Rectal smooth muscle tissue (tissue), 1 donor: ENCODE data around the gene ZBED4.
A peak's percentile ranks its signal among the peaks of the same experiment; 100 is the strongest.

ENCODE experiments used
- H3K27ac ChIP-seq: one replicate; pipeline ENCODE4 v1.7.0; 2013; ENCODE audit warnings: low read depth, low read length, inconsistent platforms
- H3K27me3 ChIP-seq: one replicate; pipeline ENCODE4 v1.7.0; 2013; ENCODE audit warnings: low read length; ENCODE audit not compliant: control insufficient read depth, insufficient read depth
- H3K36me3 ChIP-seq: one replicate; pipeline ENCODE4 v1.7.0; 2013; ENCODE audit warnings: low read length; ENCODE audit not compliant: control insufficient read depth, insufficient read depth
- H3K4me1 ChIP-seq: one replicate; pipeline ENCODE4 v1.7.0; 2013; ENCODE audit warnings: low read length; ENCODE audit not compliant: control insufficient read depth, insufficient read depth
- H3K4me3 ChIP-seq: one replicate; pipeline ENCODE4 v1.7.0; 2013; ENCODE audit warnings: low read length
- H3K9ac ChIP-seq: one replicate; pipeline ENCODE4 v1.7.0; 2013; ENCODE audit warnings: low read length

The ZBED4 gene

GRCh38 chr22:49907807-49908206, 54.2 kb downstream of the ZBED4 start:
- H3K4me1 ChIP-seq = no peaks in the 10 kb centered on the region
- H3K27ac ChIP-seq = no peak overlapping the region
- H3K27me3 ChIP-seq = no peaks in the 10 kb centered on the region
- H3K36me3 ChIP-seq = peaks cover 24% of the 10 kb centered on the region
- no peak overlapping the region for H3K4me3 ChIP-seq
- no peak overlapping the region for H3K9ac ChIP-seq

DNA sequence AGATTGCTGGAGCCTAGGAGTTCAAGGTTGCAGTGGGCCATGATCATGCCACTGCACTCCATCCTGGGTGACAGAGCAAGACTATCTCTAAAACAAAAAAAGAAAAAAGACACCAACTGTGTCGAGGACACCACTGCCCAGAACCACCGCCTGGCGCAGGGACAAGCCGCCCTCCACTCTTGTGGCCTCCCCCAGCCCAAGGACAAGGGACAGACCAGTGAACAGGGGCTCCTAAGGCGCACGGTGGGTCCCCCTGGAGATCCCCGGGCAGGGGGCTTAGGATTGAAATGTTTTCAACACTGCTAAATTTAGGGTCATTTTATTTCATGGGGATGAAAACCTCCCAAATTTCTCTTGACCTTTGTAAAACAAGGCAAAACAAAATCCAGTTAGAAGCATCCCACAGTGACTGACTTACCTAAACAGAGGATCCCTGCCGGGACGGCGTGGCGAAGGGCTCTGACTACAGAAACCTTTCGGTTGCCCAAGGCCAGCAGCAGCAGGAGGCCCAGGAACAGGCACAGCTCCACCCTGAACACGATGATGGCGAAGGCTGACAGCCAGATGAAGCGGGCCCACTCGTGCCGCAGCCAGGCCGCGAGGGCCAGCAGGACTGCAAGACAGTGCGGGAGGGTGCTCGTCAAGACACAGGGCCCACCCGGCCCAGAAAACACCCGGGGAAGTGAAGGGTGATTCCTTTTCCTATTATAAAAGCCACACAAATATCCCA, 56.0 kb downstream of the ZBED4 start:
- Histone ChIP-seq H3K27ac (no peak overlapping the region), H3K27me3 (no peaks in the 10 kb centered on the region), H3K4me1 (no peaks in the 10 kb centered on the region), H3K9ac (no peak overlapping the region), H3K36me3 (peaks cover 28% of the 10 kb centered on the region), H3K4me3 (no peak overlapping the region)

- no peak overlapping the region for H3K4me3 ChIP-seq
- H3K27me3 ChIP-seq = no peaks in the 10 kb centered on the region
- peaks cover 24% of the 10 kb centered on the region for H3K36me3 ChIP-seq
- no peaks in the 10 kb centered on the region for H3K4me1 ChIP-seq
- H3K27ac ChIP-seq = no peak overlapping the region
- no peak overlapping the region for H3K9ac ChIP-seq
Observed at GRCh38 chr22:49910229-49911155, 56.8 kb downstream of the ZBED4 start.

GRCh38 chr22:49911881-49912625, 58.4 kb downstream of the ZBED4 start:
- Histone ChIP-seq H3K4me1 (no peaks in the 10 kb centered on the region), H3K27me3 (no peaks in the 10 kb centered on the region), H3K9ac (no peak overlapping the region), H3K27ac (no peak overlapping the region), H3K4me3 (no peak overlapping the region), H3K36me3 (peaks cover 19% of the 10 kb centered on the region)

- Histone ChIP-seq H3K9ac (no peak overlapping the region), H3K4me3 (no peak overlapping the region), H3K27me3 (no peaks in the 10 kb centered on the region), H3K27ac (no peak overlapping the region), H3K36me3 (peaks cover 19% of the 10 kb centered on the region), H3K4me1 (no peaks in the 10 kb centered on the region)
Observed at GRCh38 chr22:49913026-49913425, 59.4 kb downstream of the ZBED4 start.

GRCh38 chr22:49913446-49913845, 59.8 kb downstream of the ZBED4 start:
- Histone ChIP-seq H3K27ac (no peak overlapping the region), H3K4me1 (no peaks in the 10 kb centered on the region), H3K9ac (no peak overlapping the region), H3K4me3 (no peak overlapping the region), H3K27me3 (no peaks in the 10 kb centered on the region), H3K36me3 (peaks cover 19% of the 10 kb centered on the region)

DNA sequence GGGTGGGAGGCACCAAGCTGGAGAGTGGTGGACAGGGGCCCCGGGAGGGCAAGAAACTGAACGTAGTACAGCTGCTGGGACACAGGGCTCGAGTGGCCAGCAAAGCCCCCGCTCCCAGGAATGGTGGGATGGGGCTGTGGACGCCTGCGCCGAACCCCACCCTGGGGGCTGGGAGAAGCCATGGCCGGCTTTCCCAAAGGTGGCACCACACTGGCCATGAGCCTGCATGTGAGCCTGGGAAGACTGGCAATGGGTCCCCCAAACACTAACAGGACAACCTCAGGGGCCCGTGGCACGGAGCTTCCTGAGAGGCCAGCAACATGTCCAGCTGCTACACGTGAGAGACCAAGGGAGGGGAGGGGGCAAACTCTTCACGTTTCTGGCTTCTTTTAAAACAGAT, 60.6 kb downstream of the ZBED4 start:
- H3K36me3 ChIP-seq = peaks cover 14% of the 10 kb centered on the region

GRCh38 chr22:49915610-49916009, 62.0 kb downstream of the ZBED4 start:
- no peak overlapping the region for H3K4me3 ChIP-seq
- peaks cover 20% of the 10 kb centered on the region for H3K36me3 ChIP-seq
- no peak overlapping the region for H3K27ac ChIP-seq
- no peaks in the 10 kb centered on the region for H3K27me3 ChIP-seq
- no peak overlapping the region for H3K9ac ChIP-seq
- peaks cover 5% of the 10 kb centered on the region for H3K4me1 ChIP-seq

More for the DNA sequence above, 60.6 kb downstream of the ZBED4 start:
- H3K4me1 ChIP-seq = peaks cover 4% of the 10 kb centered on the region
- no peak overlapping the region for H3K27ac ChIP-seq
- no peak overlapping the region for H3K9ac ChIP-seq
- H3K27me3 ChIP-seq = no peaks in the 10 kb centered on the region
- H3K4me3 ChIP-seq = no peak overlapping the region

DNA sequence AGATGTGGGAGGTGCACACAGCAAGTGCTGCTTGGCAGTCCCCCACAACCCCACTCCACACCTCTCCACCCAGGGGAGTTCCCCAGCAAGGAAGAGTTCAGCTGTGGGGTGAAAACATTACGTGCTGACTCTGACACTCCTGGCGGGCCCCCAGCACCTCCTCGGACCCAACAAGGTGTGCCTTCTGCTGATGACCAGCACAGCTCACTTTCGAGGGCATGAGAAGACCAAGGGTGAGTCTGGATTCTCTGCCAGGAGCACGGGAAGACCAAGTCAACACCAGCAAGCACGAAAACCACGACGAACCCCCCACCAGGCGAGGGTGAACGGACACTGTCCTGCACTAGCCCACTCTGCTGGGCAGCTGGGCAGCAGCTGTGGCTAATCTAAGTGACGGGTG, 63.2 kb downstream of the ZBED4 start:
- Histone ChIP-seq H3K36me3 (peaks cover 19% of the 10 kb centered on the region), H3K4me3 (no peak overlapping the region), H3K27ac (no peak overlapping the region)

GRCh38 chr22:49917974-49918910, 64.6 kb downstream of the ZBED4 start, which contains the start of the genes ALG12 and CRELD2:
Gene ALG12 (minus strand): TSS chr22:49918438. CDS start chr22:49913765, 4,673 bp downstream.
Gene CRELD2 (plus strand): TSS chr22:49918634. CDS start chr22:49918770, 136 bp downstream.
- Histone ChIP-seq H3K9ac (peak within 1 kb of the TSS; percentile 83), H3K4me1 (peaks cover 5% of the 10 kb centered on the region)

More for the DNA sequence above, 63.2 kb downstream of the ZBED4 start:
- Histone ChIP-seq H3K9ac (no peak overlapping the region), H3K4me1 (peaks cover 5% of the 10 kb centered on the region), H3K27me3 (no peaks in the 10 kb centered on the region)

More at GRCh38 chr22:49917974-49918910, 64.6 kb downstream of the ZBED4 start, which contains the start of the genes ALG12 and CRELD2:
- Histone ChIP-seq H3K27me3 (no peaks in the 10 kb centered on the region), H3K27ac (peak within 1 kb of the TSS; percentile 94), H3K4me3 (peak within 1 kb of the TSS; percentile 76), H3K36me3 (peaks cover 13% of the 10 kb centered on the region)
